Gastroesophageal sphincter (tissue), 3 donors: Measurements from ENCODE around the gene ESCO1.

Source experiments
- CTCF ChIP-seq, 4 experiments: fragments of 200-600 bp in 2 of 4; fragments of 450-650 bp in 2 of 4; sonication (generic) in 1 of 4; IDR thresholded peaks; one replicate each; pipeline ENCODE4 v1.5.1; 2017 to 2019; ENCODE audit warnings: antibody characterized with exemption in 4 of 4, mild to moderate bottlenecking in 2 of 4, moderate library complexity in 2 of 4
- POLR2A ChIP-seq, 2 donors: fragments of 450-650 bp; IDR thresholded peaks; one replicate each; pipeline ENCODE4 v1.6.1; 2017; ENCODE audit warnings: antibody characterized with exemption in 2 of 2, mild to moderate bottlenecking in 2 of 2, moderate library complexity in 1 of 2
- POLR2AphosphoS5 ChIP-seq: sonication (generic); formaldehyde crosslinking; IDR thresholded peaks from one replicate; pipeline ENCODE4 v1.6.1; 2017; ENCODE audit warnings: antibody characterized with exemption

GRCh38 chr18:21513741-21514140 lies 86.8 kb downstream of the ESCO1 start:
- no peak for TF ChIP-seq POLR2AphosphoS5
- TF ChIP-seq CTCF (IDR thresholded peaks at IDR 0.05) = no peak
- TF ChIP-seq POLR2A (IDR thresholded peaks at IDR 0.05) = no peak
